Measurements from ENCODE around the gene DMD.

DNA sequence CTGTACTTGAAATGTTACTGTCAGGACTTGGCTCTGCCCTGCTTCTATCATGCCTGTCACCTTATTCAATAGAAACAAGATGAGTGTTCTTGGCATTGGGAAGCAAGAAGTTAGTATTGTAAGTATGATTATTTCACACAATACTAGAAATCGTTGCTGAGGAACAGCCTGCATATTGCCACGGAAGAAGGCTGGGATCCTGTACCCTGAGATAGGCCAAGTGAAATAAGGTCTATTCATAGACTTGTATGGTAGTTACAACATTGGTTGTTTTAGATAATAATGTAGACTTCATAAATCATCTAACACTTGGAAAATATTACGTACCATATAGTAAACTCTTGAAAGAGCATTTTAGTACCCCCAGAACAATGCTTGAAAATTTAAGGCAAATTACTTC lies 215.9 kb downstream of the DMD start:
- TF ChIP-seq, protein P1, sequence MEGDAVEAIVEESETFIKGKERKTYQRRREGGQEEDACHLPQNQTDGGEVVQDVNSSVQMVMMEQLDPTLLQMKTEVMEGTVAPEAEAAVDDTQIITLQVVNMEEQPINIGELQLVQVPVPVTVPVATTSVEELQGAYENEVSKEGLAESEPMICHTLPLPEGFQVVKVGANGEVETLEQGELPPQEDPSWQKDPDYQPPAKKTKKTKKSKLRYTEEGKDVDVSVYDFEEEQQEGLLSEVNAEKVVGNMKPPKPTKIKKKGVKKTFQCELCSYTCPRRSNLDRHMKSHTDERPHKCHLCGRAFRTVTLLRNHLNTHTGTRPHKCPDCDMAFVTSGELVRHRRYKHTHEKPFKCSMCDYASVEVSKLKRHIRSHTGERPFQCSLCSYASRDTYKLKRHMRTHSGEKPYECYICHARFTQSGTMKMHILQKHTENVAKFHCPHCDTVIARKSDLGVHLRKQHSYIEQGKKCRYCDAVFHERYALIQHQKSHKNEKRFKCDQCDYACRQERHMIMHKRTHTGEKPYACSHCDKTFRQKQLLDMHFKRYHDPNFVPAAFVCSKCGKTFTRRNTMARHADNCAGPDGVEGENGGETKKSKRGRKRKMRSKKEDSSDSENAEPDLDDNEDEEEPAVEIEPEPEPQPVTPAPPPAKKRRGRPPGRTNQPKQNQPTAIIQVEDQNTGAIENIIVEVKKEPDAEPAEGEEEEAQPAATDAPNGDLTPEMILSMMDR (conservative IDR thresholded peaks at IDR 0.05) = no peak
- TF ChIP-seq ZFX (IDR thresholded peaks at IDR 0.05) = no peak

Measured in C4-2B (cell line).